Panc1 (cell line): ENCODE measurements around the gene LGALSL.

ENCODE experiments used
- CTCF ChIP-seq: fragments of 450-650 bp; IDR thresholded peaks from 2 replicates; pipeline ENCODE4 v1.5.1; 2017; ENCODE audit warnings: mild to moderate bottlenecking
- POLR2AphosphoS5 ChIP-seq: IDR thresholded peaks from 2 replicates; pipeline ENCODE4 v1.6.1; 2012; ENCODE audit warnings: mild to moderate bottlenecking, low read depth, low read length, moderate library complexity
- REST ChIP-seq, 2 experiments: IDR thresholded peaks; 2 replicates each; pipeline ENCODE4 v1.6.1; 2011 to 2012; ENCODE audit warnings: low read depth in 2 of 2, control low read depth in 1 of 2, low read length in 1 of 2, mild to moderate bottlenecking in 1 of 2, moderate library complexity in 1 of 2; ENCODE audit not compliant: insufficient read depth in 1 of 2
- SIN3A ChIP-seq: IDR thresholded peaks from 2 replicates; pipeline ENCODE4 v1.6.1; 2012; ENCODE audit warnings: low read depth, mild to moderate bottlenecking, low read length, moderate library complexity, borderline replicate concordance; ENCODE audit not compliant: insufficient read depth

- TF ChIP-seq CTCF = no peak
- no peak for TF ChIP-seq POLR2AphosphoS5
- no peak for TF ChIP-seq REST (IDR thresholded peaks at IDR 0.05; ENCODE audit: insufficient read depth in 1 of 2, low read depth in 2 of 2, low read length in 1 of 2)
- TF ChIP-seq SIN3A = no peak
Observed at GRCh38 chr2:64451051-64451450, 2.9 kb upstream of the LGALSL start.
